KMS-11 (cell line): ENCODE measurements around the gene AHRR.

ENCODE experiments used
- H2AFZ ChIP-seq: fragments of 200-600 bp; sonication (generic); 2 replicates; pipeline ENCODE4 v1.6.1; 2016; ENCODE audit warnings: antibody characterized with exemption, mixed run types, low read depth
- H3K27ac ChIP-seq: fragments of 200-600 bp; sonication (generic); 2 replicates; pipeline ENCODE4 v1.6.1; 2016; ENCODE audit warnings: mild to moderate bottlenecking, mixed run types
- H3K27me3 ChIP-seq: fragments of 200-600 bp; sonication (generic); 2 replicates; pipeline ENCODE4 v1.6.1; 2017; ENCODE audit warnings: mild to moderate bottlenecking, low read depth, mixed run types, moderate library complexity; ENCODE audit not compliant: insufficient read depth
- H3K36me3 ChIP-seq: fragments of 200-600 bp; sonication (generic); 2 replicates; pipeline ENCODE4 v1.6.1; 2017; ENCODE audit warnings: mild to moderate bottlenecking, mixed run types; ENCODE audit not compliant: insufficient read depth
- H3K4me1 ChIP-seq: fragments of 200-600 bp; sonication (generic); 2 replicates; pipeline ENCODE4 v1.6.1; 2016; ENCODE audit warnings: mild to moderate bottlenecking, low read depth, mixed run types; ENCODE audit not compliant: poor library complexity, severe bottlenecking
- H3K4me2 ChIP-seq: fragments of 200-600 bp; sonication (generic); 2 replicates; pipeline ENCODE4 v1.7.0; 2016; ENCODE audit warnings: mild to moderate bottlenecking, mixed run types
- H3K4me3 ChIP-seq: fragments of 200-600 bp; sonication (generic); IDR thresholded peaks from 2 replicates; pipeline ENCODE4 v1.6.1; 2017; ENCODE audit warnings: low read depth, low read length, mixed read lengths; ENCODE audit not compliant: insufficient read depth
- H3K79me2 ChIP-seq: fragments of 200-600 bp; sonication (generic); 2 replicates; pipeline ENCODE4 v1.6.1; 2016; ENCODE audit warnings: low read depth, mixed run types; ENCODE audit not compliant: insufficient read depth
- H3K9ac ChIP-seq: fragments of 200-600 bp; sonication (generic); 2 replicates; pipeline ENCODE4 v1.6.1; 2016; ENCODE audit warnings: mild to moderate bottlenecking, mixed run types
- H4K20me1 ChIP-seq: fragments of 200-600 bp; sonication (generic); 2 replicates; pipeline ENCODE4 v1.6.1; 2016; ENCODE audit warnings: mild to moderate bottlenecking, mixed run types; ENCODE audit not compliant: insufficient read depth
- CTCF ChIP-seq: fragments of 200-600 bp; sonication (generic); conservative IDR thresholded peaks from 2 replicates; pipeline ENCODE4 v1.6.1; 2017; ENCODE audit warnings: low read depth, mild to moderate bottlenecking, antibody characterized with exemption, low read length, moderate library complexity, mixed read lengths

The AHRR gene

GRCh38 chr5:347712-348284 lies 26.3 kb downstream of the AHRR start:
- H3K79me2 ChIP-seq, result no peaks in the 10 kb centered on the region
- no peak overlapping the region for H2AFZ ChIP-seq
- H3K4me2 ChIP-seq, result no peak overlapping the region
- H3K4me1 ChIP-seq, result no peaks in the 10 kb centered on the region
- H3K9ac ChIP-seq, result no peak overlapping the region
- no peaks in the 10 kb centered on the region for H4K20me1 ChIP-seq
- TF ChIP-seq CTCF, result no peak
- no peaks in the 10 kb centered on the region for H3K36me3 ChIP-seq
- no peak overlapping the region for H3K27ac ChIP-seq
- H3K27me3 ChIP-seq, result no peaks in the 10 kb centered on the region
- H3K4me3 ChIP-seq, result no peak overlapping the region

GRCh38 chr5:348726-349125 lies 27.2 kb downstream of the AHRR start:
- H3K27ac ChIP-seq, result no peak overlapping the region
- no peaks in the 10 kb centered on the region for H4K20me1 ChIP-seq
- H3K9ac ChIP-seq, result no peak overlapping the region
- no peak for TF ChIP-seq CTCF
- H3K79me2 ChIP-seq, result no peaks in the 10 kb centered on the region
- no peak overlapping the region for H2AFZ ChIP-seq
- H3K4me3 ChIP-seq, result no peak overlapping the region
- H3K36me3 ChIP-seq, result no peaks in the 10 kb centered on the region
- H3K27me3 ChIP-seq, result no peaks in the 10 kb centered on the region
- H3K4me1 ChIP-seq, result no peaks in the 10 kb centered on the region
- H3K4me2 ChIP-seq, result no peak overlapping the region

- TF ChIP-seq CTCF, result no peak
- Histone ChIP-seq H3K79me2 (no peaks in the 10 kb centered on the region), H3K27ac (no peak overlapping the region), H2AFZ (no peak overlapping the region), H3K36me3 (no peaks in the 10 kb centered on the region), H3K27me3 (no peaks in the 10 kb centered on the region), H3K4me1 (no peaks in the 10 kb centered on the region), H3K4me2 (no peak overlapping the region), H3K9ac (no peak overlapping the region), H4K20me1 (no peaks in the 10 kb centered on the region), H3K4me3 (no peak overlapping the region)
Measured at GRCh38 chr5:350355-350754, 28.8 kb downstream of the AHRR start.

- Histone ChIP-seq H3K27ac (no peak overlapping the region), H4K20me1 (no peaks in the 10 kb centered on the region), H3K4me2 (no peak overlapping the region), H3K27me3 (no peaks in the 10 kb centered on the region), H3K4me1 (no peaks in the 10 kb centered on the region), H3K36me3 (no peaks in the 10 kb centered on the region), H3K4me3 (no peak overlapping the region), H2AFZ (no peak overlapping the region), H3K79me2 (no peaks in the 10 kb centered on the region), H3K9ac (no peak overlapping the region)
- TF ChIP-seq CTCF, result no peak
Measured at GRCh38 chr5:351084-351920, 29.8 kb downstream of the AHRR start.
